ENCODE data around the gene CTNNA3.
"Not testable (repeated sequence)": the region's sequence is repeated elsewhere in the genome, so short reads cannot be mapped to it uniquely, and the experiment has no call there.

Gene CTNNA3

DNA sequence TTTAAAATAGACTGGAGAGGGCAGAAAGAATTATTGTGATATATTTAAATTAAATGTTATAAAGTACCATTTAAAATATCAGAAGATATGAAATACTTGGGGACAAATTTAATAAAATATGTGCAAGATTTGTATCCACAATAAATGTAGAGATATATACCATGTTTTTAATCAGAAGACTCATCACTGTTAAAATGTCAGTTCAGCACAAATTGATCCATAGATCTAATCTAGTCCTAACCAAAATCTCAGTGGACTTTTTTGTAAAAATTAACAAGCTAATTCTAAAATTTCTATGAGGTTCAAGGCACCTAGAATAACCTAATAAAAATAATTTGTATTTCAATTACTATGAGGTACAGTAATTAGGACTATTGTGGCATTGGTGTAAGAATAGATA lies 96.4 kb downstream of the CTNNA3 start:
- DNase-seq = no peak

GRCh38 chr10:67596641-67597040 lies 99.4 kb downstream of the CTNNA3 start:
- DNase-seq = no peak

GRCh38 chr10:67587771-67588170 lies 108.2 kb downstream of the CTNNA3 start:
- DNase-seq = no peak

DNA sequence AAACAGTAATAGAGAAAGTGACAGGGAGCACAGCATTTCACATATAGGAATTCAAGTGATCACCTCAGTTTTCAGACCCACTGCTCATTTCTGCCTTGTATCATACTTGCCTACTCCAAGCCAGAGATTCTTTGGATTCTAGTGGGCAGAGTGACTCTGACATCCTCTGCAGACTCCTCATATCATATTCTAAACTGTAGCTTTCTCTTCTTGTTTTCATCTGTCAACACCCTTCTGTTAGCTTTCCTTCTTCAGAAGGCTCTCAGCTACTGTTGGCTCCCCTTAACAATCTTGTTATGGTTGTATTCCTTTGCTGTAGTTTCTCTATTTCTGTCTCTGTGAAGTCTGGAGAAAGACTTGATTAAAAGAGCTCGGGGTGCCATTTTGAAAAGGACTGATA lies 120.5 kb downstream of the CTNNA3 start:
- no peak for DNase-seq

- no peak for DNase-seq
Measured at GRCh38 chr10:67573484-67573883, 122.5 kb downstream of the CTNNA3 start.

- no peak for DNase-seq
Measured at GRCh38 chr10:67571503-67571902, 124.5 kb downstream of the CTNNA3 start.

DNA sequence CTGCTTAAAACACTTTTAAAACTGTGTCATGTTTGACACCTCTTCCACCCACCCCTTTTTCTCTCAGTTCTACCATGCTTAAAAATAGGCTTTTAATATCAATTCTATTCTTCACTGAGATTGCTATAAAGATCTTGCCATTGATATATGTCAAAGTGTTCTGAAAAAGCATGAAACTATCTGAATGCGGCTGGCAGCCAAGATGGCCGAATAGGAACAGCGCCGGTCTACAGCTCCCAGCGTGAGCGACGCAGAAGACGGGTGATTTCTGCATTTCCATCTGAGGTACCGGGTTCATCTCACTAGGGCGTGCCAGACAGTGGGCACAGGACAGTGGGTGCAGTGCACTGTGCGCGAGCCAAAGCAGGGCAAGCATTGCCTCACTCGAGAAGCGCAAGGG lies 137.7 kb downstream of the CTNNA3 start:
- not testable (repeated sequence) for DNase-seq

GRCh38 chr10:67553254-67553653 lies 142.7 kb downstream of the CTNNA3 start:
- no peak for DNase-seq

GRCh38 chr10:67550838-67551402 lies 145.1 kb downstream of the CTNNA3 start:
- no peak for DNase-seq

- no peak for DNase-seq
Measured at GRCh38 chr10:67550046-67550445, 145.9 kb downstream of the CTNNA3 start.

- no peak for DNase-seq
Measured at GRCh38 chr10:67549390-67549789, 146.6 kb downstream of the CTNNA3 start.

DNA sequence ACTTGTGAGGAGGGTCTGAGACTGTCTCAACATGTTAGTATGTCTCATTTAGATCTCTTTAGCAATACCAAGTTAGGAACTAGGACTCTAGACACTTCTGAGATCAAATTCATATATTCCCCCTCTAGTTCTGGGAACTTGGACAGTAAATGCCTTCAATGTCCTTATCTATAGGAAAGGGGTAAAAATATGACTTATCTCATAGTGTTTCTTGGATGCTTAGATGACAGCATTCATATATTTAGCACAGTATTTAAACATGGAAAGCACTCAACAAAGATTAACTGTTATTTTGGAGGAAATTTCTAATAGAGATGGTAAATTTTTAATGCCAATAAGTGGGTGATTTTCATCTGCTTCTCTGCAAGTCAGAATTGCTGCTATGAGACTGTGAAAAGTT lies 154.6 kb downstream of the CTNNA3 start:
- no peak for DNase-seq

DNA sequence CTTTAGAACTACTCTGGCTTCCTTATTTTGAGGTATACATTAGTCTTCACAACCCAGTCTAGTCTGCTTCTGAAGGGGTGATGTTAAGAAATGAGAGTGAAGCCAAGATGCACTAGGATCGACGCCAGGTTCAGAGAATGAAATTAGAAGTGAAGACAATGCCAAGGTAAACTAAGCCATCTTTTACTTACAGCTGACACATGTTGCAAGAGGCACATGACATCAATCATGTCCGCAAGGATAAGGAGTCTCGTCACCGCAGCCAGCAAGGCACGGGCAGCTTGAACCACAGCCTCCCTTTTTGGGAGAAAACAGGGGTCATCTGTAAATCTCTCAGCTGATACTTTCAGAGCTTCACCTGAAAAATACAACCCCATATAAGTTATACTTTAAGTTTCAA lies 156.7 kb downstream of the CTNNA3 start:
- no peak for DNase-seq

DNA sequence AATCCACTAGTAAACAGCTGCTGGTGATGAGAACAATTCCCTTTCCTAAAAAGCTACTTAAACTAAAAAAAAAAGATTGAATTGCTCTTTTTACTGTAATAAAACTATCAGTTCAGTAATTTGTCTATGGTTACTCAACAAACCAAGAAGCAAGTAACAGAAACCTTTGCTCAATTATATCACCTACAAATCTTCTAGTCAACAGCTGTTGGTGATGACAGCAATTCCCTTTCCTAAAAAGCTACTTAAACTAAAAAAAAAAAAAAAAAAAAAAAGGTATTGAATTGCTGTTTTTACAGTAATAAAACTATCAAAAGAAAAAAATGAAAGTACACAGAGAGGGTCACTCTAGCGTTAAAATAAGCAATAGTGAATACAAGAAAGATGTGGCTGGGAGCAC lies 158.1 kb downstream of the CTNNA3 start:
- DNase-seq = no peak

DNA sequence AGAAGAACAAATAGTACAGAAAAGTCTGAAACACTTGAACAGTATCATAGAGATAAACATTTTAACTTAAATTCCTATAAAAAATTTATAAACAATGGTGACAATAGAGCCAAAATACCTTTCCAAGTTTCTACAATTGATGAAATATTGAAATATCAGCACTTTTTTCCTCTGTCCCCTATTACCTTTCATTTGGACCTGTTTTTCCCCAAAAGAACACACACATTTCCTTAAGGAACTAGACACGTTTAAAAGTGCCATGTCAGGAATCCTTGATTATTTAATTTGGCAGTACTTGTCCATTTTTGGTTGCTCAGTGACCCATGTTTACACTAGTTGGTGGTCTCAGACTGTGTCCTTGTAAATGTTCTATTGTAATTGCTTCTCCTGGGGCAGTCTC lies 162.6 kb downstream of the CTNNA3 start:
- no peak for DNase-seq

DNA sequence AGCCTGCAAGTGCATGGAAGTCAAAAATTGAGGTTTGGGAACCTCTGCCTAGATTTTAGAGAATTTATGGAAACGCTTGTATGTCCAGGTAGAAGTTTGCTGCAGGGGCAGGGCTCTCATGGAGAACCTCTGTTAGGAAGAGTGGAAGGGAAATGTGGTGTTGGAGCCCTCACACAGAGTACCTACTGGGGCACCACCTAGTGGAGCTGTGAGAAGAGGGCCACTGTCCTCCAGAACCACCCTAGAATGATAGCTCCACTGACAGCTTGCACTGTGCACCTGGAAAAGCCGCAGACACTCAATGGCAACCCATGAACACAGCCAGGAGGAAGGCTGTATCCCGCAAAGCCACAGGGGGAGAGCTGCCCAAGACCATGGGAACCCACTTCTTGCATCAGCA lies 165.0 kb downstream of the CTNNA3 start:
- DNase-seq = not testable (repeated sequence)

- DNase-seq = no peak
Measured at GRCh38 chr10:67527351-67527750, 168.6 kb downstream of the CTNNA3 start.

DNA sequence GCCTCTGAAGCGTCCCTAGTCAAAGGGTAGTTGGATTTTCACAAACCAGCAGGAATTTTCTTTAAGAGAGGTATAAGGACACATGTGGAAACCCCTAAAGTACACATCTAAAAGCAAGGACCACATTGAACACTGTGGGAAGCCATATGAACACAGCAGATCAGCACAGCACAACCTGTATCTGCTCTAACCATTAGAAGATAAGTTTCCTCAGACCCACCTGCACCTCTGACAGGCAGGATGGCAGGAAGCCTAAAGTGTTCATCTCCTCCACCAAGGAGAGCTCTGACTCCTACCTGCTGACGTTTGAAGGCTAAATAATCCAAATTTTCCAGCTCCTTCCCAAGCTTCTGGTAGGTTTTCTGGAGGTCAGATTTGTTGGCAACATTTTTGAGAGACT lies 174.4 kb downstream of the CTNNA3 start:
- DNase-seq = no peak

DNA sequence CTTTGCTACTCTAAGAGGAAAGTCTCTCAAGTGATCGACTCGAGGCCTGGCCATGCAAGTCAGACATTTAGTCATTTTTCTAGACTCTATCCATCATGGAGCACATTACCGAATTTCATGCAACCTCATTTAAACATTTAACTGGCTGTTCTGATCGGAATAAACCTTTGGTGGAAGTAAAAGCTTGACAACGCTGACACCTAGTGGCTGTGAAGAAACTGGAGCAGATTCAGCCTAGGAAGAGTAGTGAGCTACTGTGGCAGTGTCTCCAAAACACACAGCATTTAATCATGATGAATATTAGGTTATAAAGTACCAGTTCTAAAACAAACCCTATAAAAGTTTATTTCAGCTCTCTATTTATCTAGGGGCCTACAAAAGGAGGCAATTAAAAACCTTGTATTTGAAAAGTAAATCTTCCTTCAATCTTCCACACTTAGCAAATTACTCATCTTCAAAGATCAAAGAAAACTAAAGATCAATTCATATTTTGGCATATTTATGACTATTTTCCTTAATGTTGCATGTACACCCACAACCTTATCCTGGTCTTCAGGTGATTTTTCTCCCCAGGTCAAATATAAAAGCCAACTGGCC lies 175.0 kb downstream of the CTNNA3 start:
- peak; percentile 34 to 44 (median 36) for DNase-seq

GRCh38 chr10:67519434-67519833 lies 176.6 kb downstream of the CTNNA3 start:
- no peak for DNase-seq

DNA sequence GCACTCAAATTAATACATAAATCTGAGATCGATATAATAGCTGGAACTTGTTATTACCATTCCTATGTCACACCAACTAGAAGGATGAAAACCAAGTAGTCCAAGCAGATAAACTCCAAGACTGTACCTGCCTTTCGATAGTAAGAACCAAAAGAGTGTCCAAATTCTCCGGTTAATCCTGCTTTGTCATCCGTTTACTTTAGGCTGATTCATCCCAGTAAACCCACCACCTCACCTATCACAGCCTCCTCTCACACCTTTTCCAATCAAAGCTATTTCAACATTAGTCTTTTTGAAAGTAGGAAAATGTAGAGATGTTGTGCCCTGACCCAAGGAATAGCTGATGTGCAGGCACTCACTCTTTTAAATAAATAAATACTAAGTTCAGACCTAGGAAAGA lies 177.2 kb downstream of the CTNNA3 start:
- DNase-seq = no peak

DNA sequence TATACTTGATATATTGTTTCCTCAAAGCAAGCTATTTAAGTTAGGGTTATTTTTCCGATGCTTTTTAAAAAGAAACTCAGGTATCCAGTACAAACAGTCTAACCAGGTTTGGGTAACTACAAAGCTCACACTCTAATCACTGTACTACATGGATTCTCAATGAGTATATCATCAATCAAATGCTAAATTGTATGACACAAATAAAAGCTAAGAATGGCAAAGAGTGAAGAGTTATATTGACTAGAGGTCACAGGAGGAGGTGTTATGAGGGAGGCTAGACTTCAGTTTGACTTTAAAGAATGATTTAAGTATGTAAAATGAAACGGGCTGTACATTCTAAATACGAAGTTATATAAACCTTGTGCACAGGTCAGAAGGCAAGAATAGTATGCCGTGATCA lies 178.0 kb downstream of the CTNNA3 start:
- DNase-seq = no peak

DNA sequence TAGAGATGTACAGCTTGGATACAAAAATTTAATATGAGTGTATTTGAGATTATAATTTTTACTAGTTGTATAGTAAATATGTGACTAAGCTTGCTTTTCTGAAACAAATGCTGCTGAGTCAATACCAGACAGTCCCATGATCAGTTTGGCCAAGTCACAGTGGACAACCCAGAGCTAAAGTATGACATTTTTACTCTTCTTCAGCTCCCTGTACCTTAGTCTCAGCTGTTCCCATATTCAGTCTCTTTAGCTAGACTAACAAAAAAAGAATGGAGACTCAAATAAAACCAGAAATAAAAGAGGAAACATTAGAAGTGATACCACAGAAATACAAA lies 189.3 kb downstream of the CTNNA3 start:
- no peak for DNase-seq

DNA sequence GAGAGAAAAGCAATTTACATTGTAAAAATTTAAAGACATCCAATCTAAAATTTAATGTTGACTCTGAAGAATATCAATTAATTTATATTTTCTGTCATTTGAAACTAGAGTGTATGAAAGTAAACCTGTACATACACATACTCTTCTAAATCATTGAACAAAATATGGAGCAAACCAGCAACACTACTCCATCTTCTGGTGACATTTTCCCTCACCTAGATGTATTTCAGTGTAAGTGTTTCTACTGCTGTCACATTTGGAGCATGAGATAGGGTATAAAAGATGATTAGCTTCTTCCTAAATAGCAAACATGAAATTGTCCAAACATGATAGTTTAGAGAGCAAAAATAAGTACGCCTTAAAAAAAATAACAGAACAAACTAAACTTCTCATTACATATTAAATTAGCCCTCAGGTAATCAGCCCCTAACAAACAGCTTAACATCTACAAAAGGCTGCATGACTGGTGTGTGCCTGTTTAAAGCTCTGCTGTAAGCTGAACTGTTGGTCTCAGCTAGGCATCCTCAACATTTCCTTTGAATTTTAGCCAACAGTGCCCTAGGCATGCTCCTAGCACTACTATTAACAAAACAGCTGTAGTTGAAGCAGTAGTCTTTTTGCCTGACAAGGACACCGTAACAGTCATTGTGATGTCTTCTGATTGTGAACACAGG lies 189.8 kb downstream of the CTNNA3 start:
- DNase-seq = no peak
